Iris pigment epithelial cell (primary cell): ENCODE results near the gene CSN2.
"Not testable (repeated sequence)": the region's sequence is repeated elsewhere in the genome, so short reads cannot be mapped to it uniquely, and the experiment has no call there.

Source experiments
- DNase-seq: peaks from one replicate; pipeline ENCODE4 v3.0.0-alpha.2; 2011; ENCODE audit warnings: low read depth

Gene CSN2, protein sequence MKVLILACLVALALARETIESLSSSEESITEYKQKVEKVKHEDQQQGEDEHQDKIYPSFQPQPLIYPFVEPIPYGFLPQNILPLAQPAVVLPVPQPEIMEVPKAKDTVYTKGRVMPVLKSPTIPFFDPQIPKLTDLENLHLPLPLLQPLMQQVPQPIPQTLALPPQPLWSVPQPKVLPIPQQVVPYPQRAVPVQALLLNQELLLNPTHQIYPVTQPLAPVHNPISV

DNA sequence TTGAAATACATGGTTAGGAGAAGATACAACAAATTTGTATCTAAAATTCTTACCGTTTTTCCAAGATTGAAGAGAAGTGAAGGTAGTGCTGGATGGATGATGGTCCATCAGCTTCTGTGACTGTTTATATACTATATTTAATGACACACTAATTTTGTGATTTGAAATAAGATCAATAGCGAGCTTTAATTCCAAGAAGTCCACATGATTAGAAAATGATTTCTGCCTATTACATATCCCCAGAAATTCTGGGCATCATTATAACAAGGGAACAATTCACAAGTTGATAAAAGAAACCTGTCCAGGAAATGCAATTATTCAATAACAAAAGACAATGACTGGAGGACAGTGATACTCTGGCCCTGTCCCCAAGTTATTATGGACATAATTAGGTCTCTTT lies at the start of gene CSN2:
TSS of gene CSN2 (minus strand) at position 101 of the 400 bp plus-strand sequence. CDS start 4,733 bp downstream, outside the sequence.
- no peak for DNase-seq

- no peak for DNase-seq
Measured at GRCh38 chr4:70008771-70009170, 43.2 kb upstream of the CSN2 start.

DNA sequence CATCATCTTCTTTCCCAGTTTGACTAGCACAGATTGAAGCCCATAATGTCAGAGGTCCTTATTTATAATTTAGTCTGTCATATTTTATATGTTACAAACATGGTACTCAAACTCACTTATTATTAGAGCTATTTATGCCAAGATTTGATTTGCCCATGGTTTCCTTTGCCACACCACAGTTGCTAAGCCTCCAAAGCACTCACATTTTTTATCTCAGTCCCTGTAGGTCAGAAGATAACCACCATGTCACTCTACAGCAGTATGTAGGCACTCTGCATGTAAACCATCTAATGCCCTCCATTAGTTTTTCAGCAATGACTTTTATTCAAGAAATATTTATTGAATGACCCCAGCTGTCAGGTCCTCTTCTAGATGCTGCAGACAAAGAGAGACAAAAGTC lies 37.0 kb upstream of the CSN2 start:
- DNase-seq: no peak

DNA sequence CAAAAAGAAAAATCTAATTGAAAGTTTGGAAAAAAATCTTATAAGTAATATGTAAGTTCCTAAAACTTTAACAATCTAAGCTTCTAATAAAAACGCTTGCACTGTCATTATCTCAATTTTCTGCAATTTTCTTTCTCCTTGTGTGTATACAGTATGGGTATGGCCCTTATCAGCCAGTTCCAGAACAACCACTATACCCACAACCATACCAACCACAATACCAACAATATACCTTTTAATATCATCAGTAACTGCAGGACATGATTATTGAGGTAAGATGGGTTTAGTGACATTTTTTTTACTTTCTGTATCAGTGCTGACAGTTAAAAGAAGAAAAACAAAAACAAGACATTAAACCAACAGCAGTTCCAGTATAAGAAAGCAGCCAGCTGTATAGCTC lies 35.2 kb upstream of the CSN2 start:
- no peak for DNase-seq

- DNase-seq: peak; percentile 41
Measured at GRCh38 chr4:69999420-69999819, 33.9 kb upstream of the CSN2 start.

- peak; percentile 77 for DNase-seq
Measured at GRCh38 chr4:69995526-69996016, 30.0 kb upstream of the CSN2 start, which contains the start of gene STATH. Gene STATH, plus strand, starts transcription at chr4:69995966. Its CDS starts 2,472 bp downstream, at chr4:69998438.

DNA sequence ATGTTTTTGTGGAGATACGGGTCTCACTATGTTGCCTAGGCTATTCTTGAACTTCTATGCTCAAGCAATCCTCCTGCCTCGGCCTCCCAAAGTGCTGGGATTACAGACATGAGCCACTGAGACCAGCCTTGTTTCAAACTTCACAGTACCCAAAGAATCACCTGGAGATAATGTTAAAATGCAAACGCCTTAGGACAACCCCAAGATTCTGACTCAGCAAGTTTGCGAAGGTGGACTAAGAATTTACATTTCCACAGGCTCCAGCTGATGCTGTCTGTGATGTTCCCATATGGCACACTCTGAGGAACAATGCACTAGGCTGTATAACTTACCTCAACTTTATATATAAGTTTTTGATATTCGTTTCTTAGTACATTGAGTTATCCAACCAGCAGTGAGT lies 29.3 kb upstream of the CSN2 start:
- no peak for DNase-seq

DNA sequence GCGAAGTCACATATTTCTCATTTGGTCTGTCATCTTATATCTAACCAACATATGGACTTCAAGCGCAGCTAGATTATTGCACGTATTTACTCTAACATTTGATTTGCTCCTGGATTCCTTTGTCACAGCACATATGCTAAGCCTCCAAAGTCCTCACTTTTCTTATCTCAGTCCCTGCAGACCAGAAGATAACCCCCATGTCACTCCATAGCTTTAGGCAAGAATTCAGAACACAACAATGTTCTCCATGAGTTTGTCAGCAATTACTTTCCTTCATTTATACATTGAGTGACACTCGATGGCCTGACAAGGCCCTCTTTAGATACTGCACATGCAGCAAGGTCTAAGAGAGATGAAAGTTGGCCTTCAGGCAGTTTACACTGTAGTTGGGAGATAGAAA lies 25.5 kb upstream of the CSN2 start:
- DNase-seq: no peak

DNA sequence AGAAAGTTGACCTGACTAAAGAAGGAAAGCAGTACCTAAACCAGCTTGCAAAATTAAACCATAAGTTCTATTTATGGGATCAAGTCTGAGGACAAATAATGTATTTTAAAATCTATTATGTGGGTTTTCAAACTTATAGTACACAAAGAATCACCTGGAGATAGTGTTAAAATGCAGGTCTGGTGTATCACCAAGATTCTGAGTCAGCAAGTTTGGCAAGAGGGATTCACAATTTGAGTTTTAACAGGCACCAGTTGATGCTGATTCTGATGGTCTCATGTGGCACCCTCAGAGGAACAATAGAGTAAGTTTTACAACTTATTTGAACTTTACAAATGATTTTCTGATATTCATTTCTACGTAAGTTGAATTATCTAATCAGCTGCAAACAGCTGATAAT lies 21.1 kb upstream of the CSN2 start:
- DNase-seq: no peak

DNA sequence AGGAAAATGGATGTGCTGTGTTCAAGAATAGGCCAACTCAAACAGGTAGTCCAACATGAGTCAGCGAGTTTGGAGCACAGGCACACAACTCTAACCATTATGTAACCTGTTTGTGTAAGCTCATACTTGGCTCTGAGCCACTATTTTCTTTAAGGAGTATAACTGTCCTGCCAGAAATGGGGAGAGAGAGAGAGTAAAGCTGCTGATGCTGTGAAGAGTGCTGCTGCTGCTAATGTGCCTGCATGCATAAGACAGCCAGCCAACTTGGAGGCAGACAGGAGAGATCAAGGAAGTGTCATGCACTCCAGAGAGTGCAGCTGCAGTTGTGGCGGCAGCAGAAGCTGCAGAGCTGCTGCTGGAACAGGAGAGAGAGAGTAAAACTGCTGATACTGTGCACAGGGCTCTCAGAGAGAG lies 18.5 kb upstream of the CSN2 start:
- peak; percentile 80 for DNase-seq

GRCh38 chr4:69977582-69977981 lies 12.1 kb upstream of the CSN2 start:
- DNase-seq: peak; percentile 87

DNA sequence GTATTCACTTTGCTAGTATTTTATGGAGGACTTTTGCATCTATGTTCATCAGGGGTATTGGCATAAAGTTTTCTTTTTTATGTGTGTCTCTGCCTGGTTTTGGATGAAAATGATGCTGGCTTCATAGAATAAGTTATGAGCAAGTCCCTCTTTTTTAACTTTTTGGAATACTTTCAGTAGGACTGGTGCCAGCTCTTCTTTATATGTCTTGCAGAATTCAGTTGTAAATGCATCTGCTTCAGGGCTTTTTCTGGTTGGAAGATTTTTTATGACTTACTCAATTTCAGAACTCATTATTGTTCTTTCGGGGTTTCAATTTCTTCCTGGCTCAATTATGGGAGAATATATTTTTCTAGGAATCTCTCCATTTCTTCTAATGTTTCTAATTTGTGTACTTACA lies 9.1 kb upstream of the CSN2 start:
- DNase-seq: no peak

GRCh38 chr4:69970071-69970470 lies 4.5 kb upstream of the CSN2 start:
- DNase-seq: peak; percentile 48

DNA sequence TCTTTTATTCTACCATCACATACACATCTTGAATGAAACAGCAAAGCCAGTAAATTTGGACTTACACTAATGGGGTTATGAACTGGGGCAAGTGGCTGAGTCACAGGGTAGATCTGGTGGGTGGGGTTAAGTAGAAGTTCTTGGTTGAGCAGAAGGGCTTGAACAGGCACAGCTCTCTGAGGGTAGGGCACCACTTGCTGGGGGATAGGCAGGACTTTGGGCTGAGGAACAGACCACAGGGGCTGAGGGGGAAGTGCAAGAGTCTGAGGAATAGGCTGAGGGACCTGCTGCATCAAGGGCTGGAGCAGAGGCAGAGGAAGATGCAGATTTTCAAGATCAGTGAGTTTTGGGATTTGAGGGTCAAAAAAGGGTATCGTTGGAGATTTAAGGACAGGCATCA lies 8.3 kb downstream of the CSN2 start:
- peak; percentile 18 for DNase-seq

DNA sequence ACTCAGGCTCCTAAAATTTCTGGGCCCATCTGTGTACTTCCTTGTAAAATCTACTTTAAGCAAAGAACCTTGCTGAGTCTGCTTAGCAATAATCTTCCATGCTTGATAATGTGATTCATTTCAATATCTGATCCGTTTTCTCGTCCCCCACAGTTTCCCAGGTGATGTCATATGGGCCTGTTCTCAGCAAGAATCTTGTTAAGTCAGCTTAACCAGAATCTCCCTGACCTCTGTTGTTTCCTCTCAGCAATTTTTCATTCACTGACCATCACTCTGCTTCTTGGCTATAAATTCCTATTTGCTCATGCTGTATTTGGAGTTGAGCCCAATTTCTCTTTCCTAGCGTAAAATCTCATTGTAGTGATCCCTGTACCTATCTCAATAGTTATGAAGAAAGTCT lies 13.9 kb downstream of the CSN2 start:
- DNase-seq: peak; percentile 73

DNA sequence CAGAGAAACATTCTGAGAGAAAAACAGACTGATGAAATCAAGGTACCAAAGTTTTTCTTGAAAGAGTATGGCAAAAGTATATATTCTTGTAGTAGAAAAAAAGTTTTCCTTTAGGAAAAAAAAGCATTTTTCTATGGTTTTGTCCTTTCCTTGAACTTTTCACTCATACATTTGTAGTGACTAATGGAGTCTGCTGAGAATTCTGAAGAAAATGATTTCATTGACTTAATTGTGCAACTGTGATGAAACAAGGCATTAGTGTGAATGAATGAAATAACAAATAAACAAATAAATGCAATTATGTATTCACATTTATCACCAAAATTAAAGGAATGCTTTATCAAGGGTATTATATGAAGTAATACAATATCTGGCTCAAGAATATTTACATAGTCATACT lies 29.0 kb downstream of the CSN2 start:
- peak; percentile 78 for DNase-seq

GRCh38 chr4:69934150-69934549 lies 31.4 kb downstream of the CSN2 start:
- DNase-seq: no peak

- DNase-seq: no peak
Measured at GRCh38 chr4:69930768-69931167, 34.8 kb downstream of the CSN2 start, which contains the start of gene CSN1S1. Gene CSN1S1, plus strand, starts transcription at chr4:69931068. Its CDS starts 1,488 bp downstream, at chr4:69932556.

DNA sequence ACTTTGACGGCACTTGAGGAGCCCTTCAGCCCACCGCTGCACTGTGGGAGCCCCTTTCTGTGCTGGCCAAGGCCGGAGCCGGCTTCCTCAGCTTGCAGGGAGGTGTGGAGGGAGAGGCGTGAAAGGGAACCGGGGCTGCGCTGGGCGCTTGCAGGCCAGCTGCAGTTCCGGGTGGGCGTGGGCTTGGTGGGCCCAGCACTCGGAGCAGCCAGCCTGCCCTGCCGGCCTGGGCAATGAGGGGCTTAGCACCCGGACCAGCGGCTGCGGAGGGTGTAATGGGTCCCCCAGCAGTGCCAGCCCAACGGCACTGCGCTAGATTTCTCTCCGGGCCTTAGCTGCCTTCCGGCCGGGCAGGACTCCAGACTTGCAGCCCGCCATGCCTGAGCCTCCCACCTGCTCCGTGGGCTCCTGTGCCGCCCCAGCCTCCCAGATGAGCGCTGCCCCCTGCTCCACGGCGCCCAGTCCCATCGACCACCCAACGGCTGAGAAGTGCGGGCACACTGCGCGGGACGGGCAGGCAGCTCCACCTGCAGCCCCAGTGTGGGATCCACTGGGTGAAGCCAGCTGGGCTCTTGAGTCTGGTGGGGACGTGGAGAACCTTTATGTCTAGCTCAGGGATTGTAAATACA lies 41.6 kb downstream of the CSN2 start:
- not testable (repeated sequence) for DNase-seq

DNA sequence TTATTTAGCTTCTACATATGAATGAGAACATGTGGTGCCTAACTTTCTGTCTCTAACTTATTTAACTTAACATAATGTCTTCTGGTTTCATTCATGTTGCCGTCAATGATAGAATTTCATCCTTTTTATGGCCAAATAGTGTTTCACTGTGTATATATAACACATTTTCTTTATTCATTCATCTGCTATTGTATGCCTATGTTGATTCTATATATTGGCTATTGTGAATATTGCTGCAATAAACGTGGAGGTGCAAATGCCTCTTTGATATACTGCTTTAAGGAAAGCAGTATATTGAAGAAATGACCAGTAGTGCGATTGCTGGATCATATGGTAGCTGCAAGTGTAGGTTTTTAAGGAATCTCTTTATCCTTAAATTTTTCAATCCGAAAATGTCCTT lies 44.7 kb downstream of the CSN2 start:
- DNase-seq: no peak

GRCh38 chr4:69910016-69910782 lies 55.3 kb downstream of the CSN2 start:
- peak; percentile 79 for DNase-seq

GRCh38 chr4:69909195-69909594 lies 56.3 kb downstream of the CSN2 start:
- no peak for DNase-seq

DNA sequence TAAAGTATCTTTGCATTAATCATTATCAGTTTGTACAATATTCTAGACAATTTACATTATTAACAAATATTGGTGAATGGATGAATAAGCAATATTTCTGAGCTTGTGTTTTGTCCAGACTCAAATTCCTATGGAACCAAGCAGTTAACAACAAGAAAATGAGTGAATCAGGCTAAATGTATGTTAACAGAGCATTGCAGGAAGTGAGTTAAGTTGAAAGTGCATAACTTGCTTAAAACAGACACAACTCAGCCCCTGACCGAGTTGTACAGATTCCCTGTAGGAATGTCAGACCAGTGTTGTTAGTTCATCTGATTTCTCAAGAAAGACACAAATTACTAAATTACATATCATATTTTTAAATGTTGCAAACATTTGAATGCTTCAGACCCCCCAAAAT lies 58.4 kb downstream of the CSN2 start:
- peak; percentile 85 for DNase-seq
